Panc1 (cell line): Measurements from ENCODE around the gene THRSP. TPM values are rescaled to one million over a fixed set of nuclear protein-coding genes. Genes with fewer than 3 reads are reported as not detected.
"Not testable (repeated sequence)": the region's sequence is repeated elsewhere in the genome, so short reads cannot be mapped to it uniquely, and the experiment has no call there.

Experiments used
- ATAC-seq: fragments of 200-7000 bp; cut with Tn5 transposase; 2 replicates; pipeline ENCODE4 v1.9.1; 2020; ENCODE audit warnings: mild to moderate bottlenecking, moderate library complexity
- BruUV-seq: library from RNA; stranded (reverse); fragments of 400-500 nt; replicated peaks from 2 replicates; lab custom pipeline; 2021; lab: Mats Ljungman, UMichigan
- CTCF ChIA-PET: fragments of 300-600 bp; sonication (Branson Sonifier 250); formaldehyde crosslinking; loops from one replicate; lab custom pipeline; 2022; ENCODE audit warnings: antibody characterized with exemption; lab: Charles Lee
- POLR2A ChIA-PET: fragments of 300-600 bp; sonication (Branson Sonifier 250); formaldehyde crosslinking; loops from one replicate; lab custom pipeline; 2022; ENCODE audit warnings: antibody characterized with exemption; lab: Charles Lee
- DNase-seq: peaks from one replicate; pipeline ENCODE4 v3.0.0-alpha.2; 2010; ENCODE audit warnings: low read depth, low spot score
- H3K27ac ChIP-seq: 2 replicates; pipeline ENCODE4 v1.5.1; 2011; ENCODE audit warnings: mild to moderate bottlenecking, low read length, inconsistent platforms
- H3K27me3 ChIP-seq: fragments of 200-500 bp; sonication (Bioruptor generic); 2 replicates; pipeline ENCODE4 v1.6.0; 2014; ENCODE audit warnings: low read length, inconsistent platforms; ENCODE audit not compliant: control insufficient read depth, insufficient read depth
- H3K36me3 ChIP-seq: fragments of 200-500 bp; sonication (Bioruptor generic); 2 replicates; pipeline ENCODE4 v1.5.1; 2014; ENCODE audit warnings: inconsistent platforms, mild to moderate bottlenecking, low read length, moderate library complexity; ENCODE audit not compliant: control insufficient read depth, insufficient read depth
- H3K4me1 ChIP-seq: 2 replicates; pipeline ENCODE4 v1.5.1; 2011; ENCODE audit warnings: inconsistent platforms, mild to moderate bottlenecking, low read length, moderate library complexity; ENCODE audit not compliant: control insufficient read depth, insufficient read depth
- H3K4me3 ChIP-seq, 2 experiments: 2 replicates each; pipeline ENCODE4 v1.5.1; 2011 to 2012; ENCODE audit warnings: low read depth in 2 of 2, low read length in 2 of 2, mild to moderate bottlenecking in 2 of 2, inconsistent platforms in 1 of 2, moderate library complexity in 1 of 2
- H3K9me3 ChIP-seq: fragments of 200-500 bp; sonication (Bioruptor generic); 2 replicates; pipeline ENCODE4 v1.5.1; 2014; ENCODE audit warnings: low read depth, mild to moderate bottlenecking, inconsistent platforms, low read length, moderate library complexity; ENCODE audit not compliant: control insufficient read depth, insufficient read depth
- POLR2AphosphoS5 ChIP-seq: IDR thresholded peaks from 2 replicates; pipeline ENCODE4 v1.6.1; 2012; ENCODE audit warnings: mild to moderate bottlenecking, low read depth, low read length, moderate library complexity
- SIN3A ChIP-seq: IDR thresholded peaks from 2 replicates; pipeline ENCODE4 v1.6.1; 2012; ENCODE audit warnings: low read depth, mild to moderate bottlenecking, low read length, moderate library complexity, borderline replicate concordance; ENCODE audit not compliant: insufficient read depth
- TCF7L2 ChIP-seq: IDR thresholded peaks from 2 replicates; pipeline ENCODE4 v1.6.1; 2011; ENCODE audit warnings: mild to moderate bottlenecking, low read depth, low read length, inconsistent platforms
- in situ Hi-C: cut with HindIII; loops from 2 replicates; pipeline ENCODE4 v1.10.0; 2016; ENCODE audit warnings: low sequenced_read_pairs, low pct_unique_long_range_greater_than_20kb
- intact Hi-C: fragments of 100-400 bp; cut with micrococcal nuclease; formaldehyde crosslinking; loops from one replicate; pipeline ENCODE4 v1.10.0; 2022; ENCODE audit not compliant: unreplicated experiment
- total RNA-seq: library from RNA; stranded (reverse); gene quantifications from one replicate; pipeline ENCODE4 v1.2.1, GENCODE V29; 2021; ENCODE audit not compliant: unreplicated experiment
- TF ChIP-seq, protein P1 (sequence below), 2 experiments: IDR thresholded peaks; 2 replicates each; pipeline ENCODE4 v1.6.1; 2011 to 2012; ENCODE audit warnings: low read depth in 2 of 2, control low read depth in 1 of 2, low read length in 1 of 2, mild to moderate bottlenecking in 1 of 2, moderate library complexity in 1 of 2; ENCODE audit not compliant: insufficient read depth in 1 of 2
- TF ChIP-seq, protein P2 (sequence below): fragments of 450-650 bp; IDR thresholded peaks from 2 replicates; pipeline ENCODE4 v1.5.1; 2017; ENCODE audit warnings: mild to moderate bottlenecking

Gene THRSP
- total RNA-seq, 1 experiment from 2014 or later: not detected

DNA sequence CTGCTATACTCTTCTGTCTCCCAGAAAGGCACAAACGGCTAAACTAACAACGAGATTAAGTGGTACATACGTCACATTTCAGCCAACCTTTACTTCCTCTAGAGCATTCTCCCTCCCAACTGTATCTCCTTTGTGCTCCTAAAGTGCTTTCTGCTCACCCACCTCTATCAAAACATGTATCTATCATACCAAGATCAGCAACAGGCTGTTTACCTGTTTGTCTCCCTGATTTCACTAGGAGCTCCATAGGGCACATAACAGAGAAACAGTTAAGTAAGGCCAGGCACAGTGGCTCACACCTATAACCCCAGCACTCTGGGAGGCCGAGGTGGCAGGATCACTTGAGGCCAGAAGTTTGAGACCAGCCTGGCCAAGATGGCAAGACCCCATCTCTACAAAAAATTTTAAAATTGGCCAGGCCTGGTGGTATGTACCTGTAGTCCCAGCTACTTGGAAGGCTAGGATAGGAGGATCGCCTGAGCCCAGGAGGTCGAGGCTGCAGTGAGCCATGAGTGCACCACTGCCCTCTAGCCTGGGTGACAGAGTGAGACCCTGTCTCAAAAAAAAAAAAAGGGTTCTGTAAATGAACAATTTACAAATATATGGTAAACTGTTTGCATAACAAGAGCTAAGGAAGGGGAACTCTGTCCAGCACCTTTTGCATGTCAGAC is 13.2 kb downstream of the THRSP start:
- ATAC-seq: no peak
- DNase-seq: no peak
- CTCF ChIA-PET: no interaction called here

DNA sequence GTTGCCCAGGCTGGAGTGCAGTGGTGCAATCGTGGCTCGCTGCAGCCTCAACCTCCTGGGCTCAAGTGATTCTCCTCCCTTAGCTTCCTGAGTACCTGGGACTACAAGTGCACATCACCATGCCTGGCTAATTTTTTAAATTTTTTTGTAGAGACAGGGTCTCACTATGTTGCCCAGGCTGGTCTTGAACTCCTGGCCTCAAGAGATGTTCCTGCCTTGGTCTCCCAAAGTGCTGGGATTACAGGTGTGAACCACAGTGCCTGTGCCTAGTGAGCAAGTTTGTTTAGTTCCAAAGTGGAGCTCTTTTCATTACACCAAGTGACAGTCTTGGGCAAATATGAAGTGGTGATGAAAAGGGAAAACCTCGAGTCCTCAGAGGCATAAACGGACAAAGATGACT is 13.9 kb downstream of the THRSP start:
- intact Hi-C loops, ATAC-seq, DNase-seq, H3K27me3 ChIP-seq, in situ Hi-C loops, H3K9me3 ChIP-seq, BruUV-seq, CTCF ChIA-PET, H3K27ac ChIP-seq, H3K36me3 ChIP-seq: not testable (repeated sequence)
- Histone ChIP-seq H3K4me3 (peak overlapping the region; percentile 80 to 87; a peak in 2 of 4 replicates), H3K4me1 (peaks cover 22% of the 10 kb centered on the region)
- POLR2A ChIA-PET: interaction anchor here (0.5 to 0.6 kb wide), 4 partner anchors 13 to 1239 kb away, joined by 3 to 9 read pairs (median 3); no protein-coding TSS in a partner anchor

More for the DNA sequence above, 13.2 kb downstream of the THRSP start:
- Histone ChIP-seq H3K9me3 (no peaks in the 10 kb centered on the region), H3K4me3 (no peak overlapping the region), H3K27me3 (no peaks in the 10 kb centered on the region), H3K36me3 (no peaks in the 10 kb centered on the region; the same call in 1 of the 2 replicates), H3K27ac (no peak overlapping the region), H3K4me1 (peaks cover 22% of the 10 kb centered on the region)
- BruUV-seq: no TSS peak
- in situ Hi-C loops: no loop called here
- TF ChIP-seq, protein P1, sequence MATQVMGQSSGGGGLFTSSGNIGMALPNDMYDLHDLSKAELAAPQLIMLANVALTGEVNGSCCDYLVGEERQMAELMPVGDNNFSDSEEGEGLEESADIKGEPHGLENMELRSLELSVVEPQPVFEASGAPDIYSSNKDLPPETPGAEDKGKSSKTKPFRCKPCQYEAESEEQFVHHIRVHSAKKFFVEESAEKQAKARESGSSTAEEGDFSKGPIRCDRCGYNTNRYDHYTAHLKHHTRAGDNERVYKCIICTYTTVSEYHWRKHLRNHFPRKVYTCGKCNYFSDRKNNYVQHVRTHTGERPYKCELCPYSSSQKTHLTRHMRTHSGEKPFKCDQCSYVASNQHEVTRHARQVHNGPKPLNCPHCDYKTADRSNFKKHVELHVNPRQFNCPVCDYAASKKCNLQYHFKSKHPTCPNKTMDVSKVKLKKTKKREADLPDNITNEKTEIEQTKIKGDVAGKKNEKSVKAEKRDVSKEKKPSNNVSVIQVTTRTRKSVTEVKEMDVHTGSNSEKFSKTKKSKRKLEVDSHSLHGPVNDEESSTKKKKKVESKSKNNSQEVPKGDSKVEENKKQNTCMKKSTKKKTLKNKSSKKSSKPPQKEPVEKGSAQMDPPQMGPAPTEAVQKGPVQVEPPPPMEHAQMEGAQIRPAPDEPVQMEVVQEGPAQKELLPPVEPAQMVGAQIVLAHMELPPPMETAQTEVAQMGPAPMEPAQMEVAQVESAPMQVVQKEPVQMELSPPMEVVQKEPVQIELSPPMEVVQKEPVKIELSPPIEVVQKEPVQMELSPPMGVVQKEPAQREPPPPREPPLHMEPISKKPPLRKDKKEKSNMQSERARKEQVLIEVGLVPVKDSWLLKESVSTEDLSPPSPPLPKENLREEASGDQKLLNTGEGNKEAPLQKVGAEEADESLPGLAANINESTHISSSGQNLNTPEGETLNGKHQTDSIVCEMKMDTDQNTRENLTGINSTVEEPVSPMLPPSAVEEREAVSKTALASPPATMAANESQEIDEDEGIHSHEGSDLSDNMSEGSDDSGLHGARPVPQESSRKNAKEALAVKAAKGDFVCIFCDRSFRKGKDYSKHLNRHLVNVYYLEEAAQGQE (IDR thresholded peaks at IDR 0.05; ENCODE audit: insufficient read depth in 1 of 2, low read depth in 2 of 2, low read length in 1 of 2): no peak
- TF ChIP-seq TCF7L2 (no peak), POLR2AphosphoS5 (no peak), SIN3A (no peak)
- TF ChIP-seq, protein P2, sequence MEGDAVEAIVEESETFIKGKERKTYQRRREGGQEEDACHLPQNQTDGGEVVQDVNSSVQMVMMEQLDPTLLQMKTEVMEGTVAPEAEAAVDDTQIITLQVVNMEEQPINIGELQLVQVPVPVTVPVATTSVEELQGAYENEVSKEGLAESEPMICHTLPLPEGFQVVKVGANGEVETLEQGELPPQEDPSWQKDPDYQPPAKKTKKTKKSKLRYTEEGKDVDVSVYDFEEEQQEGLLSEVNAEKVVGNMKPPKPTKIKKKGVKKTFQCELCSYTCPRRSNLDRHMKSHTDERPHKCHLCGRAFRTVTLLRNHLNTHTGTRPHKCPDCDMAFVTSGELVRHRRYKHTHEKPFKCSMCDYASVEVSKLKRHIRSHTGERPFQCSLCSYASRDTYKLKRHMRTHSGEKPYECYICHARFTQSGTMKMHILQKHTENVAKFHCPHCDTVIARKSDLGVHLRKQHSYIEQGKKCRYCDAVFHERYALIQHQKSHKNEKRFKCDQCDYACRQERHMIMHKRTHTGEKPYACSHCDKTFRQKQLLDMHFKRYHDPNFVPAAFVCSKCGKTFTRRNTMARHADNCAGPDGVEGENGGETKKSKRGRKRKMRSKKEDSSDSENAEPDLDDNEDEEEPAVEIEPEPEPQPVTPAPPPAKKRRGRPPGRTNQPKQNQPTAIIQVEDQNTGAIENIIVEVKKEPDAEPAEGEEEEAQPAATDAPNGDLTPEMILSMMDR: no peak
- POLR2A ChIA-PET: interaction anchor here (0.5 to 0.6 kb wide), 2 partner anchors 12 to 36 kb away, joined by 3 to 9 read pairs; no protein-coding TSS in a partner anchor
- intact Hi-C loops: no loop called here
